GM19351 (cell line): ENCODE data around the gene CASP5.

Experiments used
- ATAC-seq: cut with Tn5 transposase; IDR thresholded peaks from one replicate; pipeline ENCODE4 v1.9.1; 2021; ENCODE audit warnings: mild to moderate bottlenecking, moderate library complexity; ENCODE audit not compliant: unreplicated experiment

The CASP5 gene

DNA sequence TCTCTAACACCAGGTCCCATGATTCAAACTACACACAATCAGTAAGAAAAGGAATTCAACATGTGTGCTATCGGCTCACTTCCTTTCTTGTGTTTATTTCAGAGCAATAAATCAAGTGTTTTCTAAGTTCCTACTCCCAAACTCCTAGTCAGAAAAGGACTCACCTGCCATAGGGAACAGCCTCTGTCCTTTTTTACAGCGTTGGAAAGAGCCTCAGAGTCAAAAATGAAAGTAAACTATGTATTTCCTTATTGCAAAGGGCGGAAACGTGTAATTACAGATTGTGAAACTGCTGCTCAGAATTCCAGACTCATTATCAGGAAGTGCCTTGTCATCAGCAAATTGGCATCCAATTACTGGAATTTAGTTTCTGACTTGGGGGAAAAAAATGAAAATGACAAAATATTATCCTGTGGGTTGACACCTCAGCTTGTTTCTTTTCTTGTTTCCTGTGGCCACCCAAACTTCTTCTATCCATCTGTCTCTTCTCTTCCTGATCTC lies 54.6 kb downstream of the CASP5 start, which contains the start of gene CASP4:
TSS of gene CASP4 (minus strand) at position 220 of the 501 bp plus-strand sequence. CDS start at position 171, 49 bp downstream.
- peak; percentile 87 for ATAC-seq

DNA sequence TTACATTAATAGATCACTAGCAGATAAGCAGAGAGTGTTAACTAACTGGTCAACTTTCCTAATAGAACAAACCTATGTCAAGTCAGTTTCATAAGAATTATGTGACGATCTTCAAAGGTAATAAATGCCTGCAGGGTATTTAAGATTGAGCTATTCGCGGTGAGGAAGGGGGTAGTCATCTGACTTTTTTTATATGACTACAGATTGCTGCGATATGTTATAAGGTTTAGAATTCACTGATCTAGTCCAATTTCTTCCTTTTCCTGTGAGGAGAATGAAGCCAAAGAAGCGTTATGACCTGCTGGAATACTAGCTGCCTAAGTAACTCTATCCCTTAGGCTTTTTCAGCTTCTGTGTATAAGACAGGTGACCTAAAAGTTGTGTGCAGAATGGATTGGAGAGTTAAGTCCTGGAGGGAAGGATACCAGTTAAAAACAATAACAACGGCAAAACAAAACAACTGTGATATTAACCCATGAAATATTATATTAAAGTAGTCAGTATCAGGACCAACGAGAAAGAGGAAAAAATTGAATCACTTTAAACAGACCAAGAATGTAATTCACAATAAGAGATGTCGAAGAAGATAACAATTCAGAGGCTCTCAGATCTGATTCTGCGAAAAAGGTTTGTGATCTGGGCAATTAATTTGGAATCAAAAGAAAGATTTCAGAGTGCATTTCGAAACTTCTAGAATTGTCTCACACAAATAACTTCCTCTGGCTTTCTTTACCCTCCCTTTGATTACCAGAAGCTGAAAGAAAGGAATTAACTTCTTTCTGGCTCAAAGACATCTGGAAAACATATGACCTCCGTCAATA lies 55.2 kb downstream of the CASP5 start:
- ATAC-seq, result no peak

DNA sequence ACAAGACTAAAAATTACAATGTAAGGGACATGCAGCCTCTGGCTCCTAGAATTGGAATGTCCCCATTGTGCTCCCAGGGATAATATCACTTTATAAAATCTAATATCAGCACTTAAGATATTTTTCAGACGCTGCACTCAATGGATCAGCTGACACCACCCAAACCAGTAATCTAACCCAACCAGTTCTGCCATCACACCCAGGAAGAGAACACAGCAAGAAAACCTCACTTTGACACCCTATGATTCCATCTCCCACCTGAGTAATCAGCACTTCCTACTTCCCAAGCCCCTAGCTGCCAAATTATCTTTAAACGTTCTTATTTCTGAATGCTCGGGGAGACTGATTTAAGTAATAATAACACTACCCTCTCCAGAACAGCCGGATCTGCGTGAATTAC lies 57.2 kb downstream of the CASP5 start:
- ATAC-seq, result no peak

DNA sequence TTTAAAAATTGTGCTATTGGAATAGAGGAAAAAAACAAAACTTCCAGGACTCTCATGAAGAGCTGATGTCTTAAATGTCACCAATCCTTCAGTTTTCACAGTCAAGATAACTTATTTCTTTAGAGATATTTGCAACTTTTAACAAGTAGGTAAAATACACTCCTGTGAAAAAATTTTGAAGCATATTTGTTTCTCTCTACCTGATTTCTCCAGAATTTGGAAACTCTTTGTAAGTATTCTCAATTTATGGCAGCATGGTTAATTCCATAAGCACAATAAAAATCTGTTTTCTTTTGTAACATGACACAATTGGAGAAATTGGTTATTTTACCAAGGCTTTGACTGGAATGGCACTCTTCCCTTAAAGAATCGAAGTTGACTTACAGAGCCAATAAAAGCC lies 58.7 kb downstream of the CASP5 start:
- no peak for ATAC-seq

DNA sequence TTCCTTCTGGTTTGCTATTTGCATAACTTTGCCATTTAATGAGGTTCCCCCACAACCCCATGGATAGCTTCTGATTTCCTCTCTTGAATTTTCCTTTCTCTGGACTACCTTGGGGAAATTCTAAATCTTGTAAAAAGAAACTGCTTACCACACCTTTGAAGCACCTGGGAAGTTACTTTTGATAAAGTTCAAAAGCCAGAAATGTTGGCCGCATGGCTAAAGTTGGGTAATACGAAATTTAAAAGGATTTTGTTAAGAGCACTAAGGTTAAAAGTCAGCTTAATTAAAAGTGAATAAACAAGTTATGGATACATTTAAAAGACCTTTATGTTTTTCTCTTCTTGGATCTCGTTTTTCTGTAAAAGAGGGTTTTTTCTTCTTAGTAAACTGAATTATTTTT lies 60.1 kb downstream of the CASP5 start:
- ATAC-seq, result no peak

DNA sequence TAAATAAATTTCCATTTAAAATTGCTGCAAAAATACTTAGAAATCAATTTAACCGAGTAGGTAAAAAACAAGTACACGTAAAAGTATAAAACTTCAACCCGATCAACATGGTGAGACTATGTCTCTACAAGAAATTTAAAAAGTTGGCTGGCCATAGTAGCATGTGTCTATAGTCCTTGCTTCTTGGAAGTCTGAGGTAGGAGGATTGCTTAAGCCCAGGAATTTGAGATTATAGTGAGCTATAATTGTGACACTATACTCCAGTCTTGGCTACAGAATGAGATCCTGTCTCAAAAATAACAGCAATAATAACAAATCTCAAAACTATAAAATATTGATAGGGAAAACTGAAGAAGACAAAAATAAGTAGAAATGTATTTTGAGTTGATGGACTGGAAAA lies 65.7 kb downstream of the CASP5 start:
- no peak for ATAC-seq

DNA sequence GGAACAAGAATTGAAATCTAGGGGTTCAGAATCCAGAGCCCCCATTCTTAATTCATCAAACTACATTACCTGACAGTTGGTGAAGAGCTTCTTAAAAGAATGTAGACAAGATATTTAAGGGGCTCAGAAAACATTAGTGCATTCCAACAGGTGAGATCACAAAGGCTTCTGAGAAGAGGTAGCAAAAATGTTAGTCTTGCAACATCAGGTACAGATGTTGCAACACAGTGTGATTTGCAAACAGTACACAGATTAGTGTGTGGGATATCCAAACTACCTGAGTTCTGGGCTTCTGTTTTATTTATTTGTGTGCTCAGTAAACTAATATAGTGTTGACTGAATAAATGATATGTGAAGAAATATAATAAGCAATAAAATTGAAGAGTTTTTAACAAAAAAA lies 66.4 kb downstream of the CASP5 start:
- no peak for ATAC-seq

DNA sequence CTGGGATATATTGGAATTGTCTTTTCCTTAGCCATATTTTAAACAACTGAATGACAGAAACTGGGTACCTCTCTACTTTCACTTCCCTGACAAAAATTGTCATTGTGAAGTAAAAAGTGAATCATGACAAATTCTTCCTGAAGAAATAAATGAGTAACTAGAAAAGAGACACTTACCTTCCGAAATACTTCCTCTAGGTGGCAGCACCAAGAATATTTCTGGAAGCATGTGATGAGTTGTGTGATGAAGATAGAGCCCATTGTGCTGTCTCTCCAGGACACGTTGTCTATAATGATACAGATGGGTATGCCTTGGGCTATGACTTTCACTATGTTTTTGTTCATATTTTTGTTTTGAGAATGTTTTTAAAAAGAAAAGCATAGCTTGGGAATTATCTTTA lies 76.1 kb downstream of the CASP5 start:
- peak; percentile 98 for ATAC-seq
